AG20443 (cell line): ENCODE results near the gene ZNF784.

ENCODE experiments used
- DNase-seq: peaks from one replicate; pipeline ENCODE4 v3.0.0; 2012; ENCODE audit warnings: low spot score, mixed read lengths

The ZNF784 gene

GRCh38 chr19:55624109-55625003 is at the start of gene ZNF784:
Gene ZNF784 (minus strand): TSS chr19:55624566. CDS start chr19:55624561, 5 bp downstream.
- DNase-seq = peak; percentile 97

GRCh38 chr19:55673889-55674288 is 49.5 kb upstream of the ZNF784 start:
- no peak for DNase-seq

- no peak for DNase-seq
Measured at GRCh38 chr19:55673465-55673864, 49.1 kb upstream of the ZNF784 start.

GRCh38 chr19:55672418-55672817 is 48.1 kb upstream of the ZNF784 start:
- DNase-seq = no peak

- no peak for DNase-seq
Measured at GRCh38 chr19:55671054-55671378, 46.6 kb upstream of the ZNF784 start.

- DNase-seq = no peak
Measured at GRCh38 chr19:55670280-55671053, 46.1 kb upstream of the ZNF784 start.

- no peak for DNase-seq
Measured at GRCh38 chr19:55669418-55670279, 45.3 kb upstream of the ZNF784 start.

GRCh38 chr19:55668603-55669348 is 44.4 kb upstream of the ZNF784 start:
- no peak for DNase-seq

GRCh38 chr19:55667958-55668357 is 43.6 kb upstream of the ZNF784 start:
- no peak for DNase-seq

- DNase-seq = no peak
Measured at GRCh38 chr19:55667511-55667910, 43.1 kb upstream of the ZNF784 start.

- DNase-seq = no peak
Measured at GRCh38 chr19:55667006-55667381, 42.6 kb upstream of the ZNF784 start.

- DNase-seq = no peak
Measured at GRCh38 chr19:55666343-55667005, 42.1 kb upstream of the ZNF784 start.

GRCh38 chr19:55663846-55664536 is 39.6 kb upstream of the ZNF784 start:
- DNase-seq = no peak

GRCh38 chr19:55661826-55662225 is 37.5 kb upstream of the ZNF784 start:
- no peak for DNase-seq

GRCh38 chr19:55660991-55661390 is 36.6 kb upstream of the ZNF784 start:
- DNase-seq = no peak

GRCh38 chr19:55660404-55660803 is 36.0 kb upstream of the ZNF784 start:
- DNase-seq = no peak

- DNase-seq = no peak
Measured at GRCh38 chr19:55659822-55660221, 35.5 kb upstream of the ZNF784 start.

GRCh38 chr19:55658846-55659459 is 34.6 kb upstream of the ZNF784 start:
- DNase-seq = no peak

GRCh38 chr19:55656988-55657747 is 32.8 kb upstream of the ZNF784 start:
- DNase-seq = no peak
